HG02759 (cell line): Measurements from ENCODE around the gene GAREM1.

Experiments
- ATAC-seq: cut with Tn5 transposase; IDR thresholded peaks from one replicate; pipeline ENCODE4 v1.9.1; 2021; ENCODE audit warnings: mild to moderate bottlenecking, moderate library complexity; ENCODE audit not compliant: unreplicated experiment

GAREM1 gene

DNA sequence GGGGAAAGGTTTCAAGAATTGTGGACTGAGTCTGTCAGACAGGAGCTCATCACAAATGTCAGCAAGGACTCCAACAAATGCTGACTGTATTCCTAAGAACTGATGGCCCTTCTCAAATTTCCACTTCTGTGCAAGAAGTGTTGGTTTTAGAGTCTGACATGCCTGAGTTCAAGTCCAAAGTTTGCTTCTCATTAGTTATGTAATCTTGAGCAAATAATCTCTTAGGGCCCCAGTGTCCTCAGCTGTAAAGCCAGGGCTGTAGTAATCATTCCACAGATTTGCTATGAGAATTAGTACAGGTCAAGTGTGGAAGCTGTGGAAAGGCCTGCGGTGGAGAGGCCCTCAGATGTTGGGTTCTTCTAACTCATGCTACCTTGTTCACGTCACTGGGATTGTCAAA, 257.0 kb downstream of the GAREM1 start:
- no peak for ATAC-seq
